MG63 (cell line): Measurements from ENCODE around the gene IL27RA. TPM values are rescaled to one million over a fixed set of nuclear protein-coding genes. Genes with fewer than 3 reads are reported as not detected.
"Not testable (repeated sequence)": the region's sequence is repeated elsewhere in the genome, so short reads cannot be mapped to it uniquely, and the experiment has no call there.

ENCODE experiments used
- DNase-seq: peaks from one replicate; pipeline ENCODE4 v3.0.0-alpha.2; 2020
- H3K27me3 ChIP-seq: fragments of 250-450 bp; sonication (Bioruptor Pico); 2 replicates; pipeline ENCODE4 v1.5.1; 2020; ENCODE audit warnings: mild to moderate bottlenecking, moderate library complexity
- H3K36me3 ChIP-seq: fragments of 250-450 bp; sonication (Bioruptor Pico); 2 replicates; pipeline ENCODE4 v1.5.1; 2020; ENCODE audit warnings: mild to moderate bottlenecking, moderate library complexity
- H3K4me3 ChIP-seq: fragments of 250-450 bp; sonication (Bioruptor Pico); 2 replicates; pipeline ENCODE4 v1.5.1; 2020; ENCODE audit warnings: mild to moderate bottlenecking, moderate library complexity
- H3K9me3 ChIP-seq: fragments of 250-450 bp; sonication (Bioruptor Pico); 2 replicates; pipeline ENCODE4 v1.5.1; 2020; ENCODE audit warnings: mild to moderate bottlenecking, moderate library complexity
- total RNA-seq: library from RNA; depleted of rRNA; stranded (reverse); fragments of >200 nt; shearing (Covaris generic); gene quantifications from 2 replicates; pipeline ENCODE4 v1.2.3, GENCODE V29; 2014; ENCODE audit warnings: low replicate concordance

The IL27RA gene
- total RNA-seq, 1 experiment from 2014 or later: 8.4 TPM

- 0 out of 2 replicates have a peak, but pooled peaks cover 3% of the 10 kb centered on the region for H3K9me3 ChIP-seq
- H3K4me3 ChIP-seq: no peak overlapping the region
- no peaks in the 10 kb centered on the region for H3K36me3 ChIP-seq
- H3K27me3 ChIP-seq: no peaks in the 10 kb centered on the region
- DNase-seq: no peak
Measured at GRCh38 chr19:14015524-14016035, 16.0 kb upstream of the IL27RA start.

GRCh38 chr19:14019100-14019499 lies 12.5 kb upstream of the IL27RA start:
- no peak overlapping the region for H3K4me3 ChIP-seq
- DNase-seq: no peak
- no peaks in the 10 kb centered on the region for H3K9me3 ChIP-seq
- no peaks in the 10 kb centered on the region for H3K36me3 ChIP-seq
- H3K27me3 ChIP-seq: no peaks in the 10 kb centered on the region

GRCh38 chr19:14019739-14020138 lies 11.8 kb upstream of the IL27RA start:
- not testable (repeated sequence) for H3K36me3 ChIP-seq, DNase-seq, H3K4me3 ChIP-seq

GRCh38 chr19:14021474-14021873 lies 10.1 kb upstream of the IL27RA start:
- Histone ChIP-seq H3K4me3 (no peak overlapping the region), H3K9me3 (no peaks in the 10 kb centered on the region), H3K36me3 (no peaks in the 10 kb centered on the region), H3K27me3 (no peaks in the 10 kb centered on the region)
- no peak for DNase-seq

More at GRCh38 chr19:14019739-14020138, 11.8 kb upstream of the IL27RA start:
- not testable (repeated sequence) for H3K27me3 ChIP-seq, H3K9me3 ChIP-seq

- Histone ChIP-seq H3K27me3 (no peaks in the 10 kb centered on the region; the same call in 1 of the 2 replicates), H3K4me3 (no peak overlapping the region), H3K36me3 (no peaks in the 10 kb centered on the region), H3K9me3 (no peaks in the 10 kb centered on the region)
- peak; percentile 22 for DNase-seq
Measured at GRCh38 chr19:14022469-14022868, 9.1 kb upstream of the IL27RA start.

GRCh38 chr19:14023404-14024235 lies 7.9 kb upstream of the IL27RA start:
- peak; percentile 80 for DNase-seq
- no peaks in the 10 kb centered on the region for H3K36me3 ChIP-seq
- no peak overlapping the region for H3K4me3 ChIP-seq
- H3K9me3 ChIP-seq: no peaks in the 10 kb centered on the region
- no peaks in the 10 kb centered on the region; the same call in 1 of the 2 replicates for H3K27me3 ChIP-seq

- H3K36me3 ChIP-seq, H3K27me3 ChIP-seq, H3K4me3 ChIP-seq, H3K9me3 ChIP-seq, DNase-seq: not testable (repeated sequence)
Measured at GRCh38 chr19:14026652-14027192, 4.8 kb upstream of the IL27RA start.

- Histone ChIP-seq H3K27me3 (peaks cover 5% of the 10 kb centered on the region; the same call in 1 of the 2 replicates), H3K9me3 (no peaks in the 10 kb centered on the region), H3K4me3 (no peak within 1 kb of the TSS), H3K36me3 (no peaks in the 10 kb centered on the region)
- DNase-seq: no peak
Measured at GRCh38 chr19:14027856-14028450, 3.6 kb upstream of the IL27RA start, which contains the start of gene RLN3. Gene RLN3 (plus strand): TSS chr19:14028148. CDS start chr19:14028205, 57 bp downstream.

- Histone ChIP-seq H3K27me3 (peaks cover 5% of the 10 kb centered on the region; the same call in 1 of the 2 replicates), H3K4me3 (no peak overlapping the region), H3K9me3 (no peaks in the 10 kb centered on the region), H3K36me3 (no peaks in the 10 kb centered on the region)
- DNase-seq: no peak
Measured at GRCh38 chr19:14028901-14029300, 2.7 kb upstream of the IL27RA start.

GRCh38 chr19:14030997-14031718 lies 404 bp upstream of the IL27RA start:
- Histone ChIP-seq H3K36me3 (no peaks in the 10 kb centered on the region), H3K9me3 (no peaks in the 10 kb centered on the region)

GRCh38 chr19:14033946-14034345 lies 2.4 kb downstream of the IL27RA start:
- Histone ChIP-seq H3K27me3 (0 out of 2 replicates have a peak, but pooled peaks cover 5% of the 10 kb centered on the region), H3K36me3 (no peaks in the 10 kb centered on the region), H3K9me3 (no peaks in the 10 kb centered on the region), H3K4me3 (no peak overlapping the region)
- no peak for DNase-seq

More at GRCh38 chr19:14030997-14031718, 404 bp upstream of the IL27RA start:
- Histone ChIP-seq H3K4me3 (peak overlapping the region; percentile 58), H3K27me3 (peaks cover 5% of the 10 kb centered on the region; the same call in 1 of the 2 replicates)
- no peak for DNase-seq

- H3K9me3 ChIP-seq, H3K4me3 ChIP-seq, H3K36me3 ChIP-seq, DNase-seq, H3K27me3 ChIP-seq: not testable (repeated sequence)
Measured at GRCh38 chr19:14035159-14035558, 3.6 kb downstream of the IL27RA start.

GRCh38 chr19:14035706-14036105 lies 4.1 kb downstream of the IL27RA start:
- Histone ChIP-seq H3K9me3 (no peaks in the 10 kb centered on the region), H3K36me3 (no peaks in the 10 kb centered on the region), H3K27me3 (0 out of 2 replicates have a peak, but pooled peaks cover 3% of the 10 kb centered on the region), H3K4me3 (no peak overlapping the region)
- no peak for DNase-seq

GRCh38 chr19:14039181-14039580 lies 7.6 kb downstream of the IL27RA start:
- Histone ChIP-seq H3K36me3 (no peaks in the 10 kb centered on the region), H3K9me3 (no peaks in the 10 kb centered on the region), H3K4me3 (no peak overlapping the region), H3K27me3 (no peaks in the 10 kb centered on the region)
- no peak for DNase-seq

- H3K27me3 ChIP-seq, H3K36me3 ChIP-seq, H3K4me3 ChIP-seq, H3K9me3 ChIP-seq: not testable (repeated sequence)
- DNase-seq: peak; percentile 78
Measured at GRCh38 chr19:14042659-14043608, 11.4 kb downstream of the IL27RA start.

- H3K27me3 ChIP-seq, H3K36me3 ChIP-seq, H3K9me3 ChIP-seq, DNase-seq, H3K4me3 ChIP-seq: not testable (repeated sequence)
Measured at GRCh38 chr19:14047866-14048265, 16.3 kb downstream of the IL27RA start.
